Brain microvascular endothelial cell (primary cell): ENCODE measurements around the gene RPF1.
A peak's percentile ranks its signal among the peaks of the same experiment; 100 is the strongest.

Experiments used
- DNase-seq: peaks from one replicate; pipeline ENCODE4 v3.0.0-alpha.2; 2020
- H3K27ac ChIP-seq: fragments of 250-450 bp; sonication (Bioruptor Pico); 2 replicates; pipeline ENCODE4 v1.5.1; 2020; ENCODE audit warnings: mild to moderate bottlenecking, moderate library complexity
- H3K27me3 ChIP-seq: fragments of 250-450 bp; sonication (Bioruptor Pico); replicated peaks from 2 replicates; pipeline ENCODE4 v1.5.1; 2020; ENCODE audit warnings: mild to moderate bottlenecking
- H3K36me3 ChIP-seq: fragments of 250-450 bp; sonication (Bioruptor Pico); replicated peaks from 2 replicates; pipeline ENCODE4 v1.5.1; 2020; ENCODE audit warnings: mild to moderate bottlenecking
- H3K4me3 ChIP-seq: 2 replicates; pipeline ENCODE4 v1.5.1; 2011; ENCODE audit warnings: low read depth, mild to moderate bottlenecking, control low read depth, low read length, moderate library complexity
- CTCF ChIP-seq: IDR thresholded peaks from 2 replicates; pipeline ENCODE4 v1.5.1; 2011; ENCODE audit warnings: low read depth, mild to moderate bottlenecking, moderate library complexity, low read length, control low read depth, inconsistent platforms; ENCODE audit errors: missing control alignments
- in situ Hi-C: cut with HindIII; loops from 2 replicates; pipeline ENCODE4 v1.10.0; 2017; ENCODE audit warnings: low sequenced_read_pairs, low pct_ligation_motif_present

The RPF1 gene

DNA sequence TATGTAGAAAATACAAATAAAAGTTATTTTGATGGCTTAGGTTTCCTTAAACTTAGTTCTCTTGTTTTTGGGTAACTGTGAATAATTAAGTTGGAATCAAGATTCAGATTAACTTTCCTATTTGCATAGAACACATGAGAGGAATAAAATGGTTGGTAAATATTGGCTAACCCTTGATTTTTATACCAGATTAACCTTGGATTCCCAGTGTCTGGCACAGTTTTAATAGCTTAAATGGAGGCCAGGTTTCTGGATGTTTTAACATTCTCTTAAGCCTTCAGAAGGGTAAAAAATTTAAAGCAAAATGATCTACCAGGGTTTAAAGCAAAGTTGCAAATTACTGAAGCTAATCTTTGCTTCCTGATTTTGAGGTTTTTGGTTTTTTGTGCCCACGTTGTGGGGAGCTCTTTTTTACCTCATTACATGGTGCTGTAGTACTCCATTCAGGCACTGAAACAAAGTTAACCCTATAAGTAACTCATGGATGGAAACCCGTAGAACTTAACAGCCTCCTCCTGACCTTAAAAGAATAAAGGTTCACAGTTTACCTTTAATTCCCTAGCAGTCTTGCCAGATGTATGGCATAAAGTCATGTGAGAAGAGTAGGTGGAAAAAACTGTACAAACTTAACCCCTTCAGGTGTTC is 18.7 kb downstream of the RPF1 start:
- Histone ChIP-seq H3K36me3 (peaks cover 38% of the 10 kb centered on the region), H3K27ac (no peak overlapping the region), H3K4me3 (no peak overlapping the region), H3K27me3 (no peaks in the 10 kb centered on the region)
- TF ChIP-seq CTCF: no peak
- no peak for DNase-seq
- in situ Hi-C loops: loop anchor here (25.0 kb wide), 1 partner anchor 115 kb away; no protein-coding TSS in a partner anchor

- TF ChIP-seq CTCF: no peak
- Histone ChIP-seq H3K4me3 (no peak overlapping the region), H3K27me3 (no peaks in the 10 kb centered on the region), H3K36me3 (peaks cover 16% of the 10 kb centered on the region), H3K27ac (no peak overlapping the region)
- DNase-seq: no peak
- in situ Hi-C loops: no loop called here
Measured at GRCh38 chr1:84502927-84503326, 23.9 kb downstream of the RPF1 start.

DNA sequence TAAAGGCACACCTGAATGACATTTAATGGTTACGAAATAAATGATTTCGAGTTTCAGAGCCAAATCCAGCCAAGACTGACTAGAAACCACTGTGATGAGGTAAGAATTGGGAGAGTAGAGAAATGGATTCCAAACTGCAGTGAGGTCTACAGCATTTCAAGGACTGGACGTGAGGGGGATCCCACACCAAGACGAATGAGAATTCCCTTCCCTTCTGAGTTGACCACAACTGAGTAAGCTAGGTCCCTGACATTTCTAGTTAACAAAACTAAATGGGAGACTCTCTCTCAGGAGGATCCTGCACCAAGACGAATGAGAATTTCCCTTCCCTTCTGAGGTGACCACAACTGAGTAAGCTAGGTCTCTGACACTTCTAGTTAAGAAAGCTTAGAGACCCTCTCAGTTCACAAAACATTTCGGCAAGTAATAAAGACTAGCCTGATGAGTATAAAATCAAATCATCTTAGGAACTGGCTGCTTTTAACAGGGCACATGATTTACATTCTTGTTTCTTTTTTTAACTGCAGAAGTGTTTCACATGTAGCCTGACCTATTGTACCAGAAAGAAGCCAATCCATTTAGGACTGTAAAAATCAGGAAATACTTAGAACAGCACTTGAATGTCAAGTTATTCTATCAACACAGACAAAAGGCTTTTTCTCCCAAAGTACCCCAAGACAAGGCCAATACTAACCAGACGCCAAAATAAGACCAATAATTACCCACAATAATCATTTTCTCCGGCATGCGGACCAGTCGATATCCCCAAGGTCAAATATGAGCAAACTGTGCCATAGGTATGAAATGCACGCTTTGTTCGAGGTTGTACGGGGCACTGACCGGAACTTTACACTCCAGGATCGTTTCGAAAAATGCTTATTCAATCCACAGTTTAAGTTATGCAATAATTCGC is 25.8 kb downstream of the RPF1 start:
- H3K27me3 ChIP-seq: no peaks in the 10 kb centered on the region
- H3K4me3 ChIP-seq: peak overlapping the region; percentile 91
- peak; percentile 52 for TF ChIP-seq CTCF
- H3K27ac ChIP-seq: peak overlapping the region; percentile 93
- peaks cover 6% of the 10 kb centered on the region for H3K36me3 ChIP-seq
- in situ Hi-C loops: no loop called here
- peak; percentile 58 for DNase-seq

DNA sequence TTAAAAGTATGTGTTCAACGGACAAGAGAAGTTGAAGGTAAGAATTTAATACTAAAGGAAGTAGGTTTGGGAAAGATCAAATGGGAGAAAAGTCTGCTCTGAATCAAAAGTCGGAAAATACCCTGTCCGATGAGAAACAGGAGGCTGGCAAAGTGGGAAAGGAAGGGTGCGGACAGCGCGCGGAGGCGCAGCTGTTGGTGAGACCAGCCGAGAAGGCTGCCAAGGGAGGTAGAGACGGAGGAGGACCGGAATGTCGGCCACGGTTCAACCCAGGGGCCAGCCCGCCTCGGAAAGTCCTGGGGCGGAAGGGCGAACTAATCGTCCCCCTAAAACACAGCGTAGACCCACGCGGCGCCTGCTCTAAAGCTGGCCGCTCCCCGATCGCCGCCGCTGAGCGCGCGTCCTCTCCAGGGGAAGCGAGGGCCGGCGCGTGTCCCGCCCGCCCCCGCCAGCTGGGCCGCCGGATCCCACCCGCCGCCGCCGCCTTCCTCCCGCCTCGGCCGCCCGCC is 26.5 kb downstream of the RPF1 start:
- DNase-seq: peak; percentile 25
- in situ Hi-C loops: no loop called here
- Histone ChIP-seq H3K27ac (peak overlapping the region; percentile 93), H3K36me3 (peaks cover 3% of the 10 kb centered on the region), H3K4me3 (peak overlapping the region; percentile 91), H3K27me3 (no peaks in the 10 kb centered on the region)
- TF ChIP-seq CTCF: no peak

- in situ Hi-C loops: no loop called here
- Histone ChIP-seq H3K4me3 (peak within 1 kb of the TSS; percentile 91), H3K27ac (peak within 1 kb of the TSS; percentile 93), H3K27me3 (no peaks in the 10 kb centered on the region), H3K36me3 (peaks cover under 1% of the 10 kb centered on the region)
- TF ChIP-seq CTCF: no peak
- peak; percentile 96 for DNase-seq
Measured at GRCh38 chr1:84506002-84506728, 27.1 kb downstream of the RPF1 start, which contains the start of the genes GNG5 and SPATA1. TSS of gene GNG5 (minus strand) at chr1:84506581. CDS start at chr1:84506091, 490 bp downstream. TSS of gene SPATA1 (plus strand) at chr1:84506386. CDS start at chr1:84516360, 9,974 bp downstream.
